ENCODE measurements around the gene DIAPH2. TPM values are rescaled to one million over a fixed set of nuclear protein-coding genes. Genes with fewer than 3 reads are reported as not detected.

Gene DIAPH2
- total and polyA plus RNA-seq, 2 experiments from 2014 or later = 16.2 to 56.6 TPM

- ATAC-seq (no peak), DNase-seq (ENCODE audit: low spot score) (no peak)
- Mint-ChIP-seq H3K27ac (no peak overlapping the region), H3K27me3 (ENCODE audit: insufficient read depth, low read depth, poor library complexity) (no peaks in the 10 kb centered on the region), H3K9me3 (no peaks in the 10 kb centered on the region), H3K36me3 (ENCODE audit: low read depth) (no peaks in the 10 kb centered on the region), H3K4me1 (no peaks in the 10 kb centered on the region), H3K4me3 (no peak overlapping the region)
- H3K4me3 ChIP-seq = no peak overlapping the region
- no peak overlapping the region for H3K4me2 ChIP-seq
- H4K20me1 ChIP-seq (replicated peaks; ENCODE audit: insufficient read depth) = no peaks in the 10 kb centered on the region
- H3K79me2 ChIP-seq (replicated peaks; ENCODE audit: insufficient read depth) = no peaks in the 10 kb centered on the region
- no peaks in the 10 kb centered on the region for H3F3A ChIP-seq (replicated peaks; ENCODE audit: low read depth)
- H3K36me3 ChIP-seq (ENCODE audit: insufficient read depth) = no peaks in the 10 kb centered on the region
- no peaks in the 10 kb centered on the region for H3K27me3 ChIP-seq (ENCODE audit: insufficient read depth)
- no peak overlapping the region for H3K27ac ChIP-seq (ENCODE audit: low read depth)
- TF ChIP-seq EZH2phosphoT487 (IDR thresholded peaks at IDR 0.05; ENCODE audit: unreplicated experiment) (no peak), POLR2AphosphoS5 (IDR thresholded peaks at IDR 0.05; ENCODE audit: low read depth) (no peak), ZNF462 (CRISPR knock-in tag; IDR thresholded peaks at IDR 0.05) (no peak), JUNB (IDR thresholded peaks at IDR 0.05; ENCODE audit: unreplicated experiment) (no peak), EZH2 (IDR thresholded peaks at IDR 0.05; ENCODE audit: low read depth, unreplicated experiment) (no peak), ZNF331 (CRISPR knock-in tag; IDR thresholded peaks at IDR 0.05; ENCODE audit: low read depth) (no peak), NANOG (IDR thresholded peaks at IDR 0.05; ENCODE audit: borderline replicate concordance) (no peak), CREB1 (CRISPR knock-in tag; IDR thresholded peaks at IDR 0.05; ENCODE audit: low read depth) (no peak)
- TF ChIP-seq, protein P1, sequence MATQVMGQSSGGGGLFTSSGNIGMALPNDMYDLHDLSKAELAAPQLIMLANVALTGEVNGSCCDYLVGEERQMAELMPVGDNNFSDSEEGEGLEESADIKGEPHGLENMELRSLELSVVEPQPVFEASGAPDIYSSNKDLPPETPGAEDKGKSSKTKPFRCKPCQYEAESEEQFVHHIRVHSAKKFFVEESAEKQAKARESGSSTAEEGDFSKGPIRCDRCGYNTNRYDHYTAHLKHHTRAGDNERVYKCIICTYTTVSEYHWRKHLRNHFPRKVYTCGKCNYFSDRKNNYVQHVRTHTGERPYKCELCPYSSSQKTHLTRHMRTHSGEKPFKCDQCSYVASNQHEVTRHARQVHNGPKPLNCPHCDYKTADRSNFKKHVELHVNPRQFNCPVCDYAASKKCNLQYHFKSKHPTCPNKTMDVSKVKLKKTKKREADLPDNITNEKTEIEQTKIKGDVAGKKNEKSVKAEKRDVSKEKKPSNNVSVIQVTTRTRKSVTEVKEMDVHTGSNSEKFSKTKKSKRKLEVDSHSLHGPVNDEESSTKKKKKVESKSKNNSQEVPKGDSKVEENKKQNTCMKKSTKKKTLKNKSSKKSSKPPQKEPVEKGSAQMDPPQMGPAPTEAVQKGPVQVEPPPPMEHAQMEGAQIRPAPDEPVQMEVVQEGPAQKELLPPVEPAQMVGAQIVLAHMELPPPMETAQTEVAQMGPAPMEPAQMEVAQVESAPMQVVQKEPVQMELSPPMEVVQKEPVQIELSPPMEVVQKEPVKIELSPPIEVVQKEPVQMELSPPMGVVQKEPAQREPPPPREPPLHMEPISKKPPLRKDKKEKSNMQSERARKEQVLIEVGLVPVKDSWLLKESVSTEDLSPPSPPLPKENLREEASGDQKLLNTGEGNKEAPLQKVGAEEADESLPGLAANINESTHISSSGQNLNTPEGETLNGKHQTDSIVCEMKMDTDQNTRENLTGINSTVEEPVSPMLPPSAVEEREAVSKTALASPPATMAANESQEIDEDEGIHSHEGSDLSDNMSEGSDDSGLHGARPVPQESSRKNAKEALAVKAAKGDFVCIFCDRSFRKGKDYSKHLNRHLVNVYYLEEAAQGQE (IDR thresholded peaks at IDR 0.05; ENCODE audit: unreplicated experiment) = no peak
- TF ChIP-seq, protein P2, sequence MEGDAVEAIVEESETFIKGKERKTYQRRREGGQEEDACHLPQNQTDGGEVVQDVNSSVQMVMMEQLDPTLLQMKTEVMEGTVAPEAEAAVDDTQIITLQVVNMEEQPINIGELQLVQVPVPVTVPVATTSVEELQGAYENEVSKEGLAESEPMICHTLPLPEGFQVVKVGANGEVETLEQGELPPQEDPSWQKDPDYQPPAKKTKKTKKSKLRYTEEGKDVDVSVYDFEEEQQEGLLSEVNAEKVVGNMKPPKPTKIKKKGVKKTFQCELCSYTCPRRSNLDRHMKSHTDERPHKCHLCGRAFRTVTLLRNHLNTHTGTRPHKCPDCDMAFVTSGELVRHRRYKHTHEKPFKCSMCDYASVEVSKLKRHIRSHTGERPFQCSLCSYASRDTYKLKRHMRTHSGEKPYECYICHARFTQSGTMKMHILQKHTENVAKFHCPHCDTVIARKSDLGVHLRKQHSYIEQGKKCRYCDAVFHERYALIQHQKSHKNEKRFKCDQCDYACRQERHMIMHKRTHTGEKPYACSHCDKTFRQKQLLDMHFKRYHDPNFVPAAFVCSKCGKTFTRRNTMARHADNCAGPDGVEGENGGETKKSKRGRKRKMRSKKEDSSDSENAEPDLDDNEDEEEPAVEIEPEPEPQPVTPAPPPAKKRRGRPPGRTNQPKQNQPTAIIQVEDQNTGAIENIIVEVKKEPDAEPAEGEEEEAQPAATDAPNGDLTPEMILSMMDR (conservative IDR thresholded peaks at IDR 0.05; ENCODE audit: low read depth in 2 of 2) = no peak
- TF ChIP-seq, protein P3, sequence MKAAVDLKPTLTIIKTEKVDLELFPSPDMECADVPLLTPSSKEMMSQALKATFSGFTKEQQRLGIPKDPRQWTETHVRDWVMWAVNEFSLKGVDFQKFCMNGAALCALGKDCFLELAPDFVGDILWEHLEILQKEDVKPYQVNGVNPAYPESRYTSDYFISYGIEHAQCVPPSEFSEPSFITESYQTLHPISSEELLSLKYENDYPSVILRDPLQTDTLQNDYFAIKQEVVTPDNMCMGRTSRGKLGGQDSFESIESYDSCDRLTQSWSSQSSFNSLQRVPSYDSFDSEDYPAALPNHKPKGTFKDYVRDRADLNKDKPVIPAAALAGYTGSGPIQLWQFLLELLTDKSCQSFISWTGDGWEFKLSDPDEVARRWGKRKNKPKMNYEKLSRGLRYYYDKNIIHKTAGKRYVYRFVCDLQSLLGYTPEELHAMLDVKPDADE (IDR thresholded peaks at IDR 0.05) = no peak
- H2AFZ ChIP-seq = no peak overlapping the region
- H3K9me2 ChIP-seq (ENCODE audit: insufficient read depth) = no peaks in the 10 kb centered on the region
- no peaks in the 10 kb centered on the region for H3K4me1 ChIP-seq (ENCODE audit: insufficient read depth)
Observed at GRCh38 chrX:97224148-97224547, 539.5 kb downstream of the DIAPH2 start.

All from GM23338 (cell line).